Chondrocyte (in vitro differentiated cells): ENCODE data around the gene USP43. TPM values are rescaled to one million over a fixed set of nuclear protein-coding genes. Genes with fewer than 3 reads are reported as not detected.

Source experiments
- DNase-seq: peaks from one replicate; pipeline ENCODE4 v3.0.0; 2021; ENCODE audit warnings: mixed read lengths, low spot score
- H3K27ac Mint-ChIP-seq: one replicate; pipeline ENCODE4 v1.8.0; 2021; ENCODE audit warnings: mild to moderate bottlenecking, moderate library complexity, mixed read lengths; ENCODE audit not compliant: unreplicated experiment
- H3K27me3 Mint-ChIP-seq: 2 replicates; pipeline ENCODE4 v1.8.0; 2021; ENCODE audit warnings: low read depth, mixed read lengths
- H3K36me3 Mint-ChIP-seq: 2 replicates; pipeline ENCODE4 v1.8.0; 2021; ENCODE audit warnings: low read depth, mixed read lengths
- H3K4me1 Mint-ChIP-seq: 2 replicates; pipeline ENCODE4 v1.8.0; 2021; ENCODE audit warnings: low read depth, mild to moderate bottlenecking, mixed read lengths
- H3K4me3 Mint-ChIP-seq: one replicate; pipeline ENCODE4 v1.8.0; 2021; ENCODE audit warnings: mild to moderate bottlenecking, moderate library complexity, mixed read lengths; ENCODE audit not compliant: unreplicated experiment
- H3K9me3 Mint-ChIP-seq: 2 replicates; pipeline ENCODE4 v1.8.0; 2021; ENCODE audit warnings: low read depth, mixed read lengths
- CTCF ChIP-seq: fragments of 200-600 bp; sonication (generic); IDR thresholded peaks from 2 replicates; pipeline ENCODE4 v1.5.0; 2021; ENCODE audit warnings: antibody characterized with exemption, mild to moderate bottlenecking, moderate library complexity
- total RNA-seq: library from RNA; stranded (reverse); gene quantifications from 3 replicates; pipeline ENCODE4 v1.2.1, GENCODE V29; 2021

USP43 gene
- total RNA-seq, 1 donor from 2014 or later, result 2.7 TPM

GRCh38 chr17:9666461-9667050 is 21.2 kb downstream of the USP43 start:
- TF ChIP-seq CTCF, result no peak
- DNase-seq, result no peak
- Mint-ChIP-seq H3K9me3 (peaks cover 12% of the 10 kb centered on the region), H3K4me3 (no peak overlapping the region), H3K36me3 (peaks cover 17% of the 10 kb centered on the region), H3K27me3 (no peaks in the 10 kb centered on the region), H3K4me1 (no peaks in the 10 kb centered on the region), H3K27ac (no peak overlapping the region)

GRCh38 chr17:9668517-9668916 is 23.2 kb downstream of the USP43 start:
- Mint-ChIP-seq H3K27ac (no peak overlapping the region), H3K27me3 (no peaks in the 10 kb centered on the region), H3K9me3 (peaks cover 12% of the 10 kb centered on the region), H3K36me3 (peaks cover 17% of the 10 kb centered on the region), H3K4me1 (no peaks in the 10 kb centered on the region), H3K4me3 (no peak overlapping the region)
- TF ChIP-seq CTCF, result no peak
- no peak for DNase-seq

- no peaks in the 10 kb centered on the region for H3K27me3 Mint-ChIP-seq
- no peak for DNase-seq
- no peak overlapping the region for H3K27ac Mint-ChIP-seq
- peaks cover 12% of the 10 kb centered on the region for H3K9me3 Mint-ChIP-seq
- no peaks in the 10 kb centered on the region for H3K4me1 Mint-ChIP-seq
- H3K4me3 Mint-ChIP-seq, result no peak overlapping the region
- no peak for TF ChIP-seq CTCF
- H3K36me3 Mint-ChIP-seq, result peaks cover 13% of the 10 kb centered on the region
These were observed 24.3 kb downstream of the USP43 start for GRCh38 chr17:9669551-9670008.

GRCh38 chr17:9670596-9670995 is 25.3 kb downstream of the USP43 start:
- no peak overlapping the region for H3K27ac Mint-ChIP-seq
- no peak for TF ChIP-seq CTCF
- DNase-seq, result no peak

GRCh38 chr17:9671559-9671958 is 26.2 kb downstream of the USP43 start:
- DNase-seq, result no peak
- H3K27me3 Mint-ChIP-seq, result no peaks in the 10 kb centered on the region
- no peaks in the 10 kb centered on the region for H3K4me1 Mint-ChIP-seq
- H3K36me3 Mint-ChIP-seq, result no peaks in the 10 kb centered on the region
- H3K27ac Mint-ChIP-seq, result no peak overlapping the region
- no peak overlapping the region for H3K4me3 Mint-ChIP-seq
- TF ChIP-seq CTCF, result no peak
- H3K9me3 Mint-ChIP-seq, result no peaks in the 10 kb centered on the region

More at GRCh38 chr17:9670596-9670995, 25.3 kb downstream of the USP43 start:
- Mint-ChIP-seq H3K4me1 (no peaks in the 10 kb centered on the region), H3K4me3 (no peak overlapping the region), H3K27me3 (no peaks in the 10 kb centered on the region), H3K36me3 (peaks cover 6% of the 10 kb centered on the region), H3K9me3 (peaks cover 4% of the 10 kb centered on the region)
